Measurements from ENCODE around the gene STT3A.

- TF ChIP-seq CTCF (IDR thresholded peaks at IDR 0.05): no peak
- no peak for TF ChIP-seq ZFX (IDR thresholded peaks at IDR 0.05; ENCODE audit: borderline replicate concordance)
These were observed 30.4 kb downstream of the STT3A start for GRCh38 chr11:125623064-125623463.
